GM15510 (cell line): ENCODE measurements around the gene AGMAT.
A peak's percentile ranks its signal among the peaks of the same experiment; 100 is the strongest.

Experiments
- POLR2A ChIP-seq: IDR thresholded peaks from 3 replicates; pipeline ENCODE4 v1.6.1; 2011; ENCODE audit warnings: borderline replicate concordance; ENCODE audit not compliant: insufficient read length; ENCODE audit errors: extremely low read depth

The AGMAT gene

DNA sequence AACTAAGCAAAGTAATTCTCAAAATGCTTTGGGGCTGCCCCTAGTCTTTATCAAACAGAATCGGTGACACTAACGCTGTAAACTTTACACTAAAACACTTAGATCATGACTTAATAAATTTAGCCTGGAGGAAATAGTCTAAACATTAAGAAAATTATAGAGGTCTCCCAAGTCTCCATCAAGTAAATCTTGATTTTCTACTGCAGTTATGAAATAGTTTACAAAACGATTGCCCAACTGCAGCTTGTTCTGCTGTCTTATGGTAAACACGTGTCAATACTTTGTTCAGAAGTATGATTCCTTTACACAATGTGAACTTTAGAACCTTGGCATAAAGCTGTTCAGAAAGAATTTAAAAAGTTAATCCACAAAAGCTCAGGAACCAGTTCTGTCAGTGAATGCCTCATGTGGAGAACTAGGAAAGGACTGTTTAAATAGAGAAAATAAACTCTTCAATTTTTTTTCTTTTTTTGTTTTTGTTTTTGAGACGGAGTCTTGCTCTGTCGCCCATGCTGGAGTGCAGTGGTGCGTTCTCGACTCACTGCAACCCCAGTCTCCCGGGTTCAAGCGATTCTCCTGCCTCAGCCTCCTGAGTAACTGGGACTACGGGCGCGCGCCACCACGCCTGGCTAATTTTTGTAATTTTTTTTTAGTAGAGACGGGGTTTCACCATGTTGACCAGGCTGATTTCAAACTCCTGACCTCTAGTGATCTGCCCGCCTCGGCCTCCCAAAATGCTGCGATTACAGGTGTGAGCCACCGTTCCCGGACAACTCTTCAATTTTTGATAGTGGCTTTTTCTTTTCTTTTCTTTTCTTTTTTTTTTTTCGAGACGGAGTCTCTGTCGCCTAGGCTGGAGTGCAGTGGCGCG is 34.0 kb upstream of the AGMAT start:
- no peak for TF ChIP-seq POLR2A

DNA sequence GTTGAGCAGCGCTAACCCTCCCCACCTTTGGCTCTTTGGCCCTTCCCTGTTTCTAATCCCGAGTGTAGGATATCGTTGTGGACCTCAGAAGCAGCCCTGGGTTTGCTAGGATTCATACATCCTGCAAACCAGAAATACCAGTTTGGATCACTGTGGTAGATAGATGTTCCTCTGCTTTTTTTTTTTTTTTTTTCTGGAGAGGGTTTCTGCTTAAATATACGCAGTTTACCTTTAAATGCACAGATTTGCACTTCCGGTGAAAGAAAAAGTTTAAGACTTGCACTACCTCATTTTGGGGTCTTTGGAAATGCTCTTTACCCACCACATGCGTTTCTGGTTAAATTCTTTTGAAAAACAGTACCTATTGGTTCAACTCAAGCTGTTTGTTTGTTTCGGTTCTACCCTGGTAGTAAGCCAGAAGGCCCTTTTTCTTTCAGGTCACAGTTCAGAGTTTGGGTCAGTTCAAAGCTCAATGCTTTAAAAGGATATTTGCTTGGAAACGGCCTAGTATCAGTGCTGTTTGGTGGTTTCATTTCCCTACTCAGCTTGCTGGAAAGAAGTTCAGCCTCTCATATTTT is 33.3 kb upstream of the AGMAT start:
- no peak for TF ChIP-seq POLR2A

DNA sequence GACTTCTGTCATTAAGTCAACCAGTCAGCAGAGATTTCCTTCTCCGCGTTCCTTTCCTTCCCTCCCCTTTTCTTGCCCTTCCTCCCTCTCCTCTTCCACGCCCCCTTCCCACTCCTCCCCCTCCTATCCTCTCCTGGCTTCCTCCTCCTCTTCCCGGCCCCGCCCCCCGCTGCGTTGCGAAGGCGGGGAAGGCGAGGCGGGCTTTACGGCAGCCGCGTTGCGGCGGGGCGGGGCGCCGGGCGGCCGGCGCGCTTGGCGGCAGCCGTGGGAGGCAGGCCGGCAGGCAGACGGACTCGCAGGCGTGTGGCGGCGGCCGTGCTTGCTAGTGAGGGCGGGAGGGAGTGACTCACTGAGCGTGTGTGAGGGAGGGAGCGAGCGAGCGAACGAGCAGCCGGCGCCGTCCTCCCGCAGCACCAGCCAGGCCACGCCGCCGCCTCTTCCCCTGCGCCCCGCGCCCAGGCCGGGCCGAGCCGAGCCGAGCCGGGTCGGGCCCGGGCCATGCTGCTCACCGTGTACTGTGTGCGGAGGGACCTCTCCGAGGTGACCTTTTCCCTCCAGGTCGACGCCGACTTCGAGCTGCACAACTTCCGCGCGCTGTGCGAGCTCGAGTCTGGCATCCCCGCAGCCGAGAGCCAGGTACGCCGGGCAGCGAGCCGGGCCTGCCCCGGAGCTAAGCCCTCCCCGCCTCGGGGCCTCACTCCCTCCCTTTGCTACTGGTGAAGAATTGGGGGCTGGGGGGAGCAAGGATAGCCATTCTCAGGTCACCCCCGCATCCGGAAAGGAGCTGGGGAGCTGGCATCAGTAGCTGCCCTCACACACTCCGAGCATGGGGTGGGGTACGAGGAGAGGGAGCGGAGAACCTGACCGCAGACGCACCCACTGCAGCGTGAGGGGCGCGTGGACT is 32.6 kb upstream of the AGMAT start, which contains the start of gene DDI2:
DDI2 (plus strand) TSS at position 286 of the 904 bp plus-strand sequence; CDS start at position 499, 213 bp downstream.
- TF ChIP-seq POLR2A, result peak; percentile 93

DNA sequence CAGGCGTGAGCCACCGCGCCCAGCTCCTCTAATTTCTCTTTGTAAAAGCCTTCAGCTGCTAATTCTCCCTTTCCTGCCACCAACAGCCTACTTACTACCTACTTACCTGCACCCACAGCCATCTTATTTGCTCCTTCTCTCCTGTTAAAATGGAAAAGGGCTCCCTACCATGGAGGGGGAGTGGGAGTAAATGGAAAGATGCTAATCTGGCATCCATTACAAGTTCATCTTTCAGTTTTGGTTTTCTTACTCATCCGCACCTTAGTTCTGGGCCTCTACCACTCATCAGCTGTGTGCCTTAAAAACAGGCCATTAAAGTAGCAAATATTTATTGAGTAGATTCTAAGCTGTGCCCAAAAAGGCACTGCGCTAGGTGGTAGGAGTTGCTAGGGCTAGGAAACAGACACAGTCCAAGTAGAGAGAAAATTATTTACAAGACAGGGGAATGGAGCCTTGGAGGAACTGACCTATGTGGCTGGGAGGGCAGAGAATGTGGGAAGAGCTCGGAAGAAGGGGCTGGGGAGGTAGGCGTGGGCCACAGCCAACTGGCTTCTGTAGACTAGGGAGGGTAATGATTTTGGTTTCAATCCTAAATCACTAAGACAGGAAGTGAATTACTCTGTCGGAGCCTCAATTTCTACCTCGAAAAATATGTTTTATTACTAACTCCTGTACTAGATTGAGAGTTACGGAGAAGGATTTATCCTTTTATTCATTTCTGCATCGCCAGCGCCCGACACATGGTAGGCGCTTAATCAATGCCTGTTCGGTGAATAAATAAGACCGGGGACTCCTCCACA is 31.7 kb upstream of the AGMAT start:
- no peak for TF ChIP-seq POLR2A

DNA sequence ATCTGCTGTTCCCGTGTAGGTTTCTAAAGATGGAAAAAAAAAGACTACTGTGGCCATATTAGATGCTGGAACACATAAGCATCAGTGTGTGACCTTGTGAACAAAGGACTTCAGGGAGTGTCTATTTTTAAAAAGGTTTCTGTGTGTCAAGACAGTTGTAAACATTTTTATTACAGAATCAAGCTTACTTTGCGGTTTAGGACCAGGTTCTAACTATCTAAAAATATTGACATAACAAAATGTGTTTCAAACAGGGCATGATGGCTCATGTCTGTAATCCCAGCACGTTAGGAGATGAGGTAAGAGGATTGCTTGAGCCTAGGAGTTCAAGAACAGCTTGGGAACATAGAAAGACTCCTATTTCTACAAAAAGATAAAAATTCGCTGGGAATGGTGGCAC is 25.3 kb upstream of the AGMAT start:
- no peak for TF ChIP-seq POLR2A

DNA sequence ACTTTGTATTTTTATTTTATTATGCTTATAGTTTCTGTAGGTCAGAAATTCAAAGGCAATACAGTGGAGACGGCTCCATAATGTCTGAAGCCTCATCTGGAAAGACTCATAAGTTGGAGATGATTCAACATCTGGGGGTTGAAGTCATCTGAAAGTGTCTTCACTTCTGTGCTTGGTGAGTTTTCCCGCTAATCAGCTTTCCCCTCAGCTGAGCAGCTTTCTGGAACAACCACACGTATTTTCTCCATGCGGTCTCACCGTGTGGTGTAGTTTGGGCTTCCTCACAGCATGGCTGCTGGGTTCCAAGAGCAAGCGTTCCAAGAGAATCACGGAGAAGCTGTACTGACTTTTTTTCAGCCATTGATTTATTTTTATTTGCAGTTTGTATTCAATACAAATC is 24.8 kb upstream of the AGMAT start:
- TF ChIP-seq POLR2A, result no peak

DNA sequence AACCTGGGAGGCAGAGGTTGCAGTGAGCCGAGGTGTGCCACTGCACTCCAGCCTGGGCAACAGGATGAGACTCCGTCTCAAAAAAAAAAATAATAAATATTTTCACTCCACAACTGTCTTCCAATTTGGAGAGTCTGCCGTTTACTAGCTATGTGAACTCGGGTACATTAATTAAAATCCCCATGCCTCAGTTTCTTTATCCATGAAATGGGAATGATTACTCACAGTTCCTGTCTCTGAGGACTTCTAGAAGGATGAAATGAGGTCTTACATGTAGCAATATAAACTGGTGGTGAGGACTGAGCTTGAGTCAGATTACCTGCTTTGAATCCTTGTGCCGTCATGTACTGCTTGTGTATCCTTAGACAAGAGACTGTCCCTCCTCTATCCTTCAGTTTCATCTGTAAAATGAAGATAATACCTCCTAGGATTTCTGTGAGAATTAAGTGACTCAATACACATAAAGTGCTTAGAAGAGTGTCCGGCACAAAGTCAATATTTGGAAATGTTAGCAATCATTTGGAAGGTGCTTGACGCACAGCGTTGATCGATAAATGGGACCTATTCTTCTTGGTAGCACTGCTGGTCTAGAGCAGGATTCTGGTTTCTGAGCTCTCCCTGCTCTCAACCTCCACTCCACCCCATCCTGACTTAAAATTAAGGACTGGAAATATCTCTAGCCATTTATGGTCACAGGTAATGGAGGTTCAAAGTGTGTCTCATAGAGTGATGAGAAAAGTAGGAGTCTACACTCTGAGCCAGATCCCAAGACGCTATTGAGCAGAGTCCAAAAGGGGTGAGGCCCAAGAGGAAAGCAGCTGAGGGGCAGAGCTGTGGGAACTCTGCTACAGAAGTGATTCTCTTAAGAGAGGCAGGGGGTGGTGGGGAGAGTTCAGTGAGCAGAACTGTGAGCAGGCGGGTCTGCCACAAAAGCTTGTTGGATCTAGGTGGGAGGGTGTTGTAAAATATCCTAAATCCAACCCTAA is 20.8 kb upstream of the AGMAT start:
- TF ChIP-seq POLR2A, result no peak

DNA sequence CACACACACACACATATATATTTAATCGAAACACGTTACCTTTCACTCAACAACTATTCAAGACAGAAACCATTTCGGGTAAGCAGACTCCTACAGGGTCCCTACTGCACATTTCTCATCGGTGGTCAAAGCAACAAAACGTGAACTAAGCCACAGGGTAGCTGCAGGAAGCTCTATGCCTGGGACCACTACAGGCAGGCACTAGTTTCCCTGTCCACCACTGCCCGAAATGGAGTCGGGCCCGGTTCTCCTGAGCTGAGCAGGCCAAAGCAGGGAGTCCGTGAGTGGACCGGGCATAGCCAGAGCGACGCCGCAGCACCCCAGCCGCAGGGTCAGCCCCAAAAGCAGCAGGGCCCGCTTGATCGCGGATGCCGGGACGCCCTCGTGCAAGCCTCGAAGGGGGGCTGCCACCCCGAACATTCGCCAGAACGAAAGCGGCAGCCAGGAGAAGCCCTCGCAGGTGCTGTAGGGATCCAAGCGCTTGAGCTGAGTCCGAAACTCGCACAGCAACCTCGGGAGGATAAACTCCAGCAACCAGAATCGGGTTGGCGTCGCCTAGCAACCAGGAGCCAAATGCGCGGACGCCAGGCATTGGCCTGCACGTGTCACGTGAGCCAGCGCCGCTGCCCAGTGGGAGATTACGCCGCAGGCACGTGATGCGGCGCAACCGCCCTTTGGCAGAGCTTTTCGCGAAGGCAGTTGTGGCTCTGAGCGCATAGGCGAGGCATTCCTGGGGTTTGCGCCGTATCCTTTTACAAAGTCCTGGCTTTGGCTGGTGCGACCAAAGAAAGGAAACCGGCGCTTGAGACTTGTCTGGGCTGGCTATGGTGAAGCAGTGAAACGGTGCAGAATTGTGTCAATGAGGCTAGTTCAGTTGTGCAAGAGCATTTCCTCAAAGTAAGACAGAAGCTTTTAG is 18.5 kb upstream of the AGMAT start:
- TF ChIP-seq POLR2A, result peak; percentile 73

DNA sequence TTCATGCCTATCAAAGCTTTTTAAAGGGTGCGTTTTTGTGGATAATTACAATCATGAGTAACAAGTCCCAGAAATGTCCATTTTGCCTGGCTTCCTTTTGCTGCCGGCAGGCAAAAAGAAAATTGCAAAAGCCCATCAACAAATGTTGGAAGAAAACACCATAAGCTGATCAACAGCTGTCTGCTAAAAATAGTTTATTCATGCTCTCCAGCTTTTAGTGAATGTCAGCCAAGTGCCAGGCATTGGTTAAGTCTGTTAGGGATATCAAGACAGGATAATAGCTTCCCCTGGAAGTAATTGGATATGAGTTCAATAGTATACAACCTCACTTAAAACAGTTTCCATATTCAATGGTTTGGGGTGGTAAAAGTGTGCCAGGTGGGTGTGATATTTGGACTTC is 13.6 kb upstream of the AGMAT start:
- TF ChIP-seq POLR2A, result no peak

DNA sequence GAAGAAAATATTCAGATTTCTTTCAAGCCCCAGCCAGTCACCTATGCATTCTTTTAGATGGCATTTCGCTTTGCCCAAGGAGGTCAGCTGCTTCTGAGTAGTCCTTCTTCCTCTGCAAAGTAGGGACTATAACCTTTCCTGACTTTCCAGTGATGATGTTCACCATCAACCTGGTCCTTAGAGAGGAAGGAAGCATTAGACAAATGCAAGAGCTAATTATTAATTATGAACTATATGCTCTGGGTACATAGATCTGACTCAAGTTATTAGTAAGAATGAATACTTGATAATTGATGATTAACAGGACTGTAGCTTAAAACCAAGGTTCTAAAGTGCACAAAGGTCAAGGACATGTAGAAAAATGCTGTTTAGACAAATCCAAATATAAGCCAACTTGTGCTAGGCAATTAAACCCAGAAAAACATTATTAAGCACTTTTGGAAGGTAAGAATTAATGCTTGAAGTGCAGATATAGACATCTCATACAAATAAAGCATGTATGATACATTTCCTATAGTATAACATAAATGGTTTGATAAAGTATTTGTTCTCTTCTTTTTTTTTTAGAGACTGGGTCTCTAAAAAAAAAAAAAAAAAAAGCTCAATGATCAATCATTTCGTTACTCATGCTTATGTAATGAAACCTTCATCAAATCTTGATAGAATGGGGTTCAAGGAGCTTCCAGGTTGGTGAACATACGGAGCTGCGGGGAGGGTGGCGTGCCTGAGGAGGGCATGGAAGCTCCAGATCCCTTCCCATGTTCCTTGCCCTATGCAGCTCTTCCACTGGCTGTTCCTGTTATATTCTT is 11.2 kb upstream of the AGMAT start:
- TF ChIP-seq POLR2A, result no peak

DNA sequence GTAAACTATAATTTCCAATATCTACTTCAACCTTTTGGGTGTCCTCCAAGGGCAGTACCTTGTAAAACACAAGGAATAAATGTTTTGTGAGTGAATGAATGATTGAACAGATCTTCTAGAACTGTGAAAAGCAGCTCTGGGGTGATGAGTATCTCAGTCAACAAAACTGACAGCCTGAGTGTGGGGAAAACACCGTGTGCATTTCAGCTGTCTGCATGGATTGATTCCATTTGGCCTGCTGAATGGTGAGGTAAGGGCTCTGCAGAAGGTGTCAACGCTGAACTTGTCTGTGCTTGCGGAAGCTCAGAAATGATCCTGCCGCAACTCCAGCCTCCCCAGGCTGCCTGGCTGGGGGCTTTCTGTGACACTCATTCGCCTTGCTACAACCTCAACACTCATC is 7.4 kb upstream of the AGMAT start:
- no peak for TF ChIP-seq POLR2A
